Neural cell (in vitro differentiated cells): ENCODE data around the gene NUDCD3. TPM values are rescaled to one million over a fixed set of nuclear protein-coding genes. Genes with fewer than 3 reads are reported as not detected.

Experiments
- H2AFZ ChIP-seq: fragments of 200-600, 300-800 bp; sonication (generic), shearing (Covaris generic); 2 replicates; pipeline ENCODE4 v1.6.0; 2014; ENCODE audit warnings: low read depth, mild to moderate bottlenecking, antibody characterized with exemption, low read length, moderate library complexity
- H3F3A ChIP-seq: fragments of 200-600 bp; shearing (Covaris generic); 2 replicates; pipeline ENCODE4 v1.6.1; 2016; ENCODE audit warnings: mild to moderate bottlenecking, moderate library complexity, mixed read lengths, antibody characterized with exemption, low read length; ENCODE audit not compliant: insufficient read depth, poor library complexity, severe bottlenecking
- H3K27ac ChIP-seq: fragments of 200-600, 300-800 bp; sonication (generic), shearing (Covaris generic); 2 replicates; pipeline ENCODE4 v1.5.1; 2014; ENCODE audit warnings: mild to moderate bottlenecking, low read length, moderate library complexity
- H3K27me3 ChIP-seq: fragments of 300-800, 200-600 bp; sonication (generic), shearing (Covaris generic); 2 replicates; pipeline ENCODE4 v1.6.0; 2014; ENCODE audit warnings: mild to moderate bottlenecking, low read depth, low read length, moderate library complexity; ENCODE audit not compliant: insufficient read depth
- H3K36me3 ChIP-seq: fragments of 300-800, 200-600 bp; sonication (generic), shearing (Covaris generic); 2 replicates; pipeline ENCODE4 v1.5.1; 2014; ENCODE audit warnings: mild to moderate bottlenecking, antibody characterized with exemption, low read length, moderate library complexity; ENCODE audit not compliant: insufficient read depth
- H3K4me2 ChIP-seq: fragments of 300-800, 200-600 bp; sonication (generic), shearing (Covaris generic); 2 replicates; pipeline ENCODE4 v1.6.0; 2014; ENCODE audit warnings: mild to moderate bottlenecking, low read length
- H3K4me3 ChIP-seq: fragments of 300-800, 200-600 bp; sonication (generic), shearing (Covaris generic); 2 replicates; pipeline ENCODE4 v1.5.1; 2014; ENCODE audit warnings: mild to moderate bottlenecking, low read length, moderate library complexity
- H3K79me2 ChIP-seq: fragments of 200-600 bp; shearing (Covaris generic); replicated peaks from 2 replicates; pipeline ENCODE4 v1.6.0; 2014; ENCODE audit warnings: mild to moderate bottlenecking, low read length, moderate library complexity; ENCODE audit not compliant: insufficient read depth
- H3K9ac ChIP-seq: fragments of 300-800, 200-600 bp; sonication (generic), shearing (Covaris generic); 2 replicates; pipeline ENCODE4 v1.6.1; 2016; ENCODE audit warnings: mild to moderate bottlenecking, low read length, mixed read lengths
- H3K9me2 ChIP-seq: fragments of 200-600 bp; shearing (Covaris generic); 2 replicates; pipeline ENCODE4 v1.6.1; 2016; ENCODE audit warnings: mild to moderate bottlenecking, low read length, mixed read lengths; ENCODE audit not compliant: insufficient read depth
- H3K9me3 ChIP-seq: fragments of 200-600, 300-800 bp; sonication (generic), shearing (Covaris generic); 2 replicates; pipeline ENCODE4 v1.6.1; 2016; ENCODE audit warnings: mild to moderate bottlenecking, mixed run types, low read length, moderate library complexity, mixed read lengths
- H4K20me1 ChIP-seq: fragments of 200-600 bp; shearing (Covaris generic); 2 replicates; pipeline ENCODE4 v1.6.1; 2016; ENCODE audit warnings: mild to moderate bottlenecking, mixed run types; ENCODE audit not compliant: insufficient read depth
- CTCF ChIP-seq: fragments of 450-650 bp; IDR thresholded peaks from 2 replicates; pipeline ENCODE4 v1.5.1; 2014; ENCODE audit warnings: antibody characterized with exemption, mild to moderate bottlenecking, moderate library complexity; ENCODE audit not compliant: poor library complexity, severe bottlenecking
- EP300 ChIP-seq: fragments of 450-650 bp; conservative IDR thresholded peaks from 2 replicates; pipeline ENCODE4 v1.6.1; 2014; ENCODE audit warnings: antibody characterized with exemption, mild to moderate bottlenecking, moderate library complexity; ENCODE audit not compliant: poor library complexity, severe bottlenecking
- EZH2 ChIP-seq: fragments of 200-600, 300-800 bp; shearing (Covaris generic), sonication (generic); IDR thresholded peaks from 2 replicates; pipeline ENCODE4 v1.6.1; 2014; ENCODE audit warnings: antibody characterized with exemption, low read length, borderline replicate concordance, mild to moderate bottlenecking; ENCODE audit not compliant: insufficient read depth, poor library complexity, severe bottlenecking
- MXI1 ChIP-seq: fragments of 450-650 bp; conservative IDR thresholded peaks from 2 replicates; pipeline ENCODE4 v1.6.1; 2014; ENCODE audit warnings: antibody characterized with exemption, mild to moderate bottlenecking; ENCODE audit not compliant: poor library complexity, severe bottlenecking
- POLR2AphosphoS5 ChIP-seq: IDR thresholded peaks from 2 replicates; pipeline ENCODE4 v1.6.1; 2012
- RAD21 ChIP-seq: fragments of 450-650 bp; conservative IDR thresholded peaks from 2 replicates; pipeline ENCODE4 v1.6.1; 2014; ENCODE audit warnings: antibody characterized with exemption, mild to moderate bottlenecking, moderate library complexity
- REST ChIP-seq: IDR thresholded peaks from 2 replicates; pipeline ENCODE4 v1.6.1; 2012; ENCODE audit warnings: borderline replicate concordance
- SMC3 ChIP-seq: fragments of 450-650 bp; conservative IDR thresholded peaks from 2 replicates; pipeline ENCODE4 v1.6.1; 2014; ENCODE audit warnings: antibody characterized with exemption, mild to moderate bottlenecking, moderate library complexity; ENCODE audit not compliant: poor library complexity
- TAF1 ChIP-seq: IDR thresholded peaks from 2 replicates; pipeline ENCODE4 v1.6.1; 2012; ENCODE audit warnings: low read depth
- polyA plus RNA-seq: library from polyadenylated mRNA; depleted of rRNA; stranded (reverse); fragments of >200 nt; gene quantifications from 2 replicates; pipeline ENCODE4 v1.2.3, GENCODE V29; 2014

NUDCD3 gene
- polyA plus RNA-seq, 1 donor from 2014 or later: 69.9 TPM

- Histone ChIP-seq H3K9me3 (no peaks in the 10 kb centered on the region), H3F3A (no peaks in the 10 kb centered on the region), H3K27ac (no peak overlapping the region), H3K4me2 (no peak overlapping the region), H3K79me2 (no peaks in the 10 kb centered on the region), H3K9me2 (no peaks in the 10 kb centered on the region), H3K4me3 (no peak overlapping the region), H3K9ac (no peak overlapping the region), H4K20me1 (no peaks in the 10 kb centered on the region), H3K36me3 (no peaks in the 10 kb centered on the region), H2AFZ (no peak overlapping the region), H3K27me3 (no peaks in the 10 kb centered on the region)
- TF ChIP-seq CTCF: no peak
- TF ChIP-seq REST: no peak
- no peak for TF ChIP-seq MXI1
- TF ChIP-seq EZH2: no peak
- no peak for TF ChIP-seq POLR2AphosphoS5
- no peak for TF ChIP-seq SMC3
- no peak for TF ChIP-seq TAF1
- TF ChIP-seq EP300: no peak
- no peak for TF ChIP-seq RAD21
Measured at GRCh38 chr7:44534087-44534486, 43.6 kb upstream of the NUDCD3 start.

GRCh38 chr7:44533301-44534055, 43.0 kb upstream of the NUDCD3 start:
- Histone ChIP-seq H3F3A (no peaks in the 10 kb centered on the region), H3K9me2 (no peaks in the 10 kb centered on the region), H3K36me3 (no peaks in the 10 kb centered on the region), H3K4me3 (no peak overlapping the region), H2AFZ (no peak overlapping the region), H3K27me3 (no peaks in the 10 kb centered on the region), H3K4me2 (no peak overlapping the region), H3K9me3 (no peaks in the 10 kb centered on the region), H3K9ac (no peak overlapping the region), H4K20me1 (no peaks in the 10 kb centered on the region), H3K79me2 (no peaks in the 10 kb centered on the region), H3K27ac (no peak overlapping the region)
- TF ChIP-seq EP300: no peak
- no peak for TF ChIP-seq TAF1
- no peak for TF ChIP-seq POLR2AphosphoS5
- TF ChIP-seq CTCF: no peak
- no peak for TF ChIP-seq EZH2
- no peak for TF ChIP-seq SMC3
- TF ChIP-seq RAD21: no peak
- no peak for TF ChIP-seq REST
- TF ChIP-seq MXI1: no peak
